Measurements from ENCODE around the gene MYBL2. TPM values are rescaled to one million over a fixed set of nuclear protein-coding genes. Genes with fewer than 3 reads are reported as not detected.
A peak's percentile ranks its signal among the peaks of the same experiment; 100 is the strongest.

The MYBL2 gene
- total RNA-seq, 3 donors from 2014 or later (not counting 1 experiment from before 2014, with no cell fraction given) = 1.6 to 2.4 (median 1.7) TPM

- Mint-ChIP-seq H3K27ac (no peak overlapping the region), H3K4me3 (no peak overlapping the region), H3K9me3 (no peaks in the 10 kb centered on the region), H3K36me3 (no peaks in the 10 kb centered on the region), H3K27me3 (ENCODE audit: low read depth in 2 of 2) (peaks cover 21 to 23% of the 10 kb centered on the region in 2 donors), H3K4me1 (no peaks in the 10 kb centered on the region)
- DNase-seq (no peak), ATAC-seq (peak in 1 of 3 donors; percentile 26)
- no peak for TF ChIP-seq CTCF (IDR thresholded peaks at IDR 0.05)
- Histone ChIP-seq H3K4me3 (ENCODE audit: low read length) (no peak overlapping the region), H3K27ac (ENCODE audit: low read length) (no peak overlapping the region), H3K4me1 (ENCODE audit: control insufficient read depth, insufficient read depth, low read length) (no peaks in the 10 kb centered on the region), H3K9me3 (ENCODE audit: control insufficient read depth, insufficient read depth, low read length) (no peaks in the 10 kb centered on the region), H3K27me3 (ENCODE audit: control insufficient read depth, insufficient read depth, low read length) (no peaks in the 10 kb centered on the region), H3K36me3 (ENCODE audit: control insufficient read depth, insufficient read depth, low read length) (no peaks in the 10 kb centered on the region)
- intact Hi-C loops (cut with micrococcal nuclease) = no loop called here
- WGBS (ENCODE audit: insufficient coverage) = 83% methylated on average over 15 of the region's 15 CpGs
Observed at GRCh38 chr20:43761386-43762340, 94.7 kb downstream of the MYBL2 start.

GRCh38 chr20:43762911-43763310 lies 96.0 kb downstream of the MYBL2 start:
- Histone ChIP-seq H3K27me3 (ENCODE audit: control insufficient read depth, insufficient read depth, low read length) (peaks cover 2% of the 10 kb centered on the region), H3K36me3 (ENCODE audit: control insufficient read depth, insufficient read depth, low read length) (no peaks in the 10 kb centered on the region), H3K27ac (ENCODE audit: low read length) (no peak overlapping the region), H3K4me3 (ENCODE audit: low read length) (no peak overlapping the region), H3K9me3 (ENCODE audit: control insufficient read depth, insufficient read depth, low read length) (no peaks in the 10 kb centered on the region), H3K4me1 (ENCODE audit: control insufficient read depth, insufficient read depth, low read length) (no peaks in the 10 kb centered on the region)
- Mint-ChIP-seq H3K27me3 (ENCODE audit: low read depth in 2 of 2) (peaks cover 26 to 34% of the 10 kb centered on the region in 2 donors), H3K9me3 (no peaks in the 10 kb centered on the region), H3K4me1 (no peaks in the 10 kb centered on the region), H3K27ac (no peak overlapping the region), H3K4me3 (no peak overlapping the region), H3K36me3 (no peaks in the 10 kb centered on the region)
- no peak for TF ChIP-seq CTCF (IDR thresholded peaks at IDR 0.05)
- WGBS (ENCODE audit: insufficient coverage) = 90% methylated on average over 7 of the region's 7 CpGs
- intact Hi-C loops (cut with micrococcal nuclease) = no loop called here
- DNase-seq = no peak
- no peak for ATAC-seq

GRCh38 chr20:43765916-43766315 lies 99.0 kb downstream of the MYBL2 start:
- Mint-ChIP-seq H3K4me1 (no peaks in the 10 kb centered on the region), H3K27ac (no peak overlapping the region), H3K9me3 (no peaks in the 10 kb centered on the region), H3K36me3 (no peaks in the 10 kb centered on the region), H3K4me3 (no peak overlapping the region), H3K27me3 (ENCODE audit: low read depth in 2 of 2) (peaks cover 31% of the 10 kb centered on the region in 2 donors)
- no peak for DNase-seq
- H3K9me3 ChIP-seq (ENCODE audit: control insufficient read depth, insufficient read depth, low read length) = no peaks in the 10 kb centered on the region
- intact Hi-C loops (cut with micrococcal nuclease) = no loop called here
- no peaks in the 10 kb centered on the region for H3K36me3 ChIP-seq (ENCODE audit: control insufficient read depth, insufficient read depth, low read length)
- no peak overlapping the region for H3K4me3 ChIP-seq (ENCODE audit: low read length)
- no peaks in the 10 kb centered on the region for H3K4me1 ChIP-seq (ENCODE audit: control insufficient read depth, insufficient read depth, low read length)
- no peak for TF ChIP-seq CTCF (IDR thresholded peaks at IDR 0.05)
- ATAC-seq = no peak
- WGBS (ENCODE audit: insufficient coverage) = 85% methylated on average over 7 of the region's 7 CpGs
- peaks cover 4% of the 10 kb centered on the region for H3K27me3 ChIP-seq (ENCODE audit: control insufficient read depth, insufficient read depth, low read length)
- H3K27ac ChIP-seq (ENCODE audit: low read length) = no peak overlapping the region

Other genes with a start within 250 kb of the MYBL2 start
- 100 to 1,000 TPM; 184 to 252 (median 229) TPM for gene SRSF6, start 209.2 kb upstream of the MYBL2 start, total RNA-seq
- gene L3MBTL1, start 159.4 kb upstream of the MYBL2 start, total RNA-seq = 10 to 100 TPM; 15.4 to 17.1 (median 17.0) TPM
- 1 to 10 TPM in 1 of 3 donors, under 1 TPM in 2; 0.48 to 1.2 (median 0.61) TPM for gene SGK2, start 108.1 kb upstream of the MYBL2 start, total RNA-seq
- gene IFT52, start 76.2 kb upstream of the MYBL2 start, total RNA-seq = 10 to 100 TPM; 21.5 to 26.1 (median 22.4) TPM
- gene GTSF1L, start 59.9 kb downstream of the MYBL2 start, total RNA-seq = not detected
- gene TOX2, start 247.7 kb downstream of the MYBL2 start, total RNA-seq = 1 to 10 TPM in 2 of 3 donors, under 1 TPM in 1; 0.93 to 1.8 (median 1.2) TPM